Lower leg skin (tissue), 3 donors: ENCODE data around the gene DTNB.

ENCODE experiments used
- POLR2A ChIP-seq, 2 donors: fragments of 450-650 bp; IDR thresholded peaks; one replicate each; pipeline ENCODE4 v1.6.1; 2016 to 2017; ENCODE audit warnings: antibody characterized with exemption in 2 of 2, mild to moderate bottlenecking in 1 of 2, moderate library complexity in 1 of 2
- TF ChIP-seq, protein P1 (sequence below), 3 donors: fragments of 450-650 bp; IDR thresholded peaks; one replicate each; pipeline ENCODE4 v1.5.1; 2016; ENCODE audit warnings: antibody characterized with exemption in 3 of 3, mild to moderate bottlenecking in 3 of 3, moderate library complexity in 2 of 3

DNA sequence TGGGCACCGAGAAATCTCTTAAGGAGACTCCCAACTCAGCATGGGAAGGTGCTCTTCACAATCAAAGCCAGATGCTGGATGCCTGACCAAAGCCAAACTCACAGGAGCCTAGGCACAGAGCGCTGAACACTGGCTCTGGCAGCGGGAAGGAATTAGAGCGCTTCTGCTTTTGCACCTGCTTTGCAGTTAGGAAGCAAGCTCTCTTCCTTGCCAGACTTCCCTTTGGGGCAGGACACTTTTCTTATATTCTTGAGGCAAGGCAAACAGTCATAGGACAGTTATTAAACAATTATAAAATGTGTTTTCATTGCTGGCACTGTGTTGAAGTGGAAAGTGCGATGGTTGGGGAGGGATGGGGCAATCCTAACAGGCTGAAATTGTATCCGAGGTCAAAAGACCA, 252.1 kb downstream of the DTNB start:
- no peak for TF ChIP-seq POLR2A (IDR thresholded peaks at IDR 0.05)
- TF ChIP-seq, protein P1, sequence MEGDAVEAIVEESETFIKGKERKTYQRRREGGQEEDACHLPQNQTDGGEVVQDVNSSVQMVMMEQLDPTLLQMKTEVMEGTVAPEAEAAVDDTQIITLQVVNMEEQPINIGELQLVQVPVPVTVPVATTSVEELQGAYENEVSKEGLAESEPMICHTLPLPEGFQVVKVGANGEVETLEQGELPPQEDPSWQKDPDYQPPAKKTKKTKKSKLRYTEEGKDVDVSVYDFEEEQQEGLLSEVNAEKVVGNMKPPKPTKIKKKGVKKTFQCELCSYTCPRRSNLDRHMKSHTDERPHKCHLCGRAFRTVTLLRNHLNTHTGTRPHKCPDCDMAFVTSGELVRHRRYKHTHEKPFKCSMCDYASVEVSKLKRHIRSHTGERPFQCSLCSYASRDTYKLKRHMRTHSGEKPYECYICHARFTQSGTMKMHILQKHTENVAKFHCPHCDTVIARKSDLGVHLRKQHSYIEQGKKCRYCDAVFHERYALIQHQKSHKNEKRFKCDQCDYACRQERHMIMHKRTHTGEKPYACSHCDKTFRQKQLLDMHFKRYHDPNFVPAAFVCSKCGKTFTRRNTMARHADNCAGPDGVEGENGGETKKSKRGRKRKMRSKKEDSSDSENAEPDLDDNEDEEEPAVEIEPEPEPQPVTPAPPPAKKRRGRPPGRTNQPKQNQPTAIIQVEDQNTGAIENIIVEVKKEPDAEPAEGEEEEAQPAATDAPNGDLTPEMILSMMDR (IDR thresholded peaks at IDR 0.05) = no peak
